Iris pigment epithelial cell (primary cell): ENCODE measurements around the gene IDH2.
"Not testable (repeated sequence)": the region's sequence is repeated elsewhere in the genome, so short reads cannot be mapped to it uniquely, and the experiment has no call there.

Source experiments
- DNase-seq: peaks from one replicate; pipeline ENCODE4 v3.0.0-alpha.2; 2011; ENCODE audit warnings: low read depth

The IDH2 gene

DNA sequence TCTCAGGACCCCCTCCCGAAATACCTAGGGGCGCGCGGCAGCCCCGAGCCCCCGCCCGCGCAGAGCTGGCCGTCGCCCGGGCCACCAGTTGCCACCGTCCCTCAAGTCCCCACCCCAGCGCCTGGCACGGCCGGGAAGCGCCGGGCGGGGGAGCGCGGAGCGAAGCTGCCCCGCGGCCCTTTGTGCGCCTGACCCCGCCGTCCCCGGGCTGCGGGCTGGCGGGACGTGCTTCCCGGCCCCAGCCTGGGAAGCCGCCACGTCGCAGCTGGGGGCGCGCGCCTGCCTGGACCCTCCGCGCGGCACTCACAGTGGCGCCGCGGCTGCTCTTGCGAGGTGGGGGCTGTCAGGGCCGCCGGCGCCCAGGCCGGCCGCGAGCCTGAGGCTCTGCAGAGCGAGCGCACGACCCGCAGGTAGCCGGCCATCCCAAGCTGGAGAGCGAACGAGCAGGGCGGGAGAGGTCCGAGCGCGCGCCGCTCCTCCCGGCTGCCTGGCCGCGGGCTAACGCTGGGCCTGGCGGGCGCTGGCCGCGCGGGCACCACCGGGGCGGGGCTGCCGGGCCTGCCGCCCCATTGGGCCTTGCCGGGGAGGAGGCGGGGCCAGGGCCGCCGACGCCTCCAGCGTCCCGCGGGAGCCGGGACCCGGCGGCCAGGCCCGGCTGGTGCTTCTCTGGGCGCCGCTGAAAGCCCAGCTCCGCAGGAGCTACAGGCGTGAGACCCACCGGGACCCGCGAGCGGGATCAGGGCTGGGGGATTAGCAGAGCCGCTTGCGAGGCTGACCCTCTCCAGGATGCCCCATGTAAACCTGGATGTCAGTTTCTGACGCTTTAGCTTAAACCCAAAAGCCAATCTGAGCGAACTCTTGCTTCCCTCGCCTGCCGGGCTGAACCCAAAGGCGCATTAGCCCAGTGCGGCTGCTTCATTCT is at the start of gene IDH2:
Gene IDH2, minus strand, starts transcription at position 500 of the 922 bp plus-strand sequence. Its CDS starts 78 bp downstream, at position 422.
- peak; percentile 78 for DNase-seq

DNA sequence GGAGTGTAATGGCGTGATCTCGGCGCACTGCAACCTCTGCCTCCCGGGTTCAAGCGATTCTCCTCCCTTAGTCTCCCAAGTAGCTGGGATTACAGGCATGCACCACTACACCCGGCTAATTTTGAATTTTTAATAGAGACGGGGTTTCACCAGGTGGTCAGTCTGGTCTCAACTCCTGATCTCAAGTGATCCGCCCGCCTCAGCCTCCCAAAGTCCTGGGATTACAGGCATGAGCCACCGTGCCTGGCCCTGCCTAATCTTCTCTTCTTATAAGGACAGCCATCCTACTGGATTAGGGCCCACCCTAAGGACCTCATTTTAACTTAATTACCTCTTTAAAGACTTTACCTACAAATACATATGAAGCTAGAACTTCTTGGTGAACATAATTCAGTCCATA is 48.3 kb upstream of the IDH2 start:
- not testable (repeated sequence) for DNase-seq

DNA sequence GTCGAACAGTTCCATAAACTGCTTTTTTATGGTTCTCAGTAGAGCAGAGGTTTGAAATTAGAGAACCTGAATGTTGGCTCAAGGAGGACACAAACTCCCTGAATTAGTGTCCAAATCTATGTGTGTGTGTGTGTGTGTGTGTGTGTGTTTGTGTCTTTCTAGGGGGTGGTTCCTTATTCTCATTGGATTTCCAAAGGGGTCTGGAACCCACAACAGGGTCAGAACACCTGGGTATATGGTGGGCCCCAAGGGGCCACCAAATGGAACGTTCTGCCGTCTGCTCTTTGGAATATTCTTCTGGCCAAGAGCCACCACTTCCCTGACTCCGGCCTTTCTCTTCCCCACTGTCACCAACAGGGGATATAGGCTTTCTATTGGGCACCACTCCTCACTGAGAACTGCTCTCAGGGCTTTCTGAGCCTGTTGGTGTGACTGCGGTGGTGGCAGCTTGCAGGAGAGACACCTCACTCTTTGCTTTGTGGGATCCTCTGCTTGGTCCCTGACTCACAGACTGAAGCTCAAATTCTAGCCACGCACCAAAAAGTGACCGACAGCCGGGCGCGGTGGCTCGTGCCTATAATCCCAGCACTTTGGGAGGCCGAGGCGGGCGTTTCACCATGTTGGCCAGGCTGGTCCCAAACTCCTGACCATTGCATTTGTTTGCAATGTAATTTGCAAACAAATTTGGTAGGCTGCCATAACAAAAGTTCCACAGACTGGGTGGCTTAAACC is 47.5 kb upstream of the IDH2 start:
- no peak for DNase-seq

DNA sequence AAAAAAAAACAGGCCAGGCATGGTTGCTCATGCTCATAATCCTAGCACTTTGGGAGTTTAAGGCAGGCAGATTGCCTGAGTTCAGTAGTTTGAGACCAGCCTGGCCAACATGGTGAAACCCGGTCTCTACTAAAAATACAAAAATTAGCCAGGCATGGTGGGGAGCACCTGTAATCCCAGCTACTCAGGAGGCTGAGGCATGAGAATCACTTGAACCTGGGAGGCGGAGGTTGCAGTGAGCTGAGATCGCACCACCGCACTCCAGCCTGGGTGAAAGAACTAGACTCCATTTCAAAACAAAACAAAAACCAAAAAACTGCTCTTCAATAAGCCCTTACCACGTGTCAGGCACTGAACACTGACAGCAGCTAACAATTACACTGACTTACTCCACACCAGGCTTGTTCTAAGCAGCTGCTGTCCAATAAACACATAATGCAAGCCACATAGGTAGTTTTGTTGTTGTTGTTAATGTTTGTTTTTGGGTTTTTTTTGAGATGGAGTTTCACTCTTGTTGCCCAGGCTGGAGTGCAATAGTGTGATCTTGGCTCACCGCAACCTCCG is 44.0 kb upstream of the IDH2 start:
- DNase-seq: not testable (repeated sequence)

DNA sequence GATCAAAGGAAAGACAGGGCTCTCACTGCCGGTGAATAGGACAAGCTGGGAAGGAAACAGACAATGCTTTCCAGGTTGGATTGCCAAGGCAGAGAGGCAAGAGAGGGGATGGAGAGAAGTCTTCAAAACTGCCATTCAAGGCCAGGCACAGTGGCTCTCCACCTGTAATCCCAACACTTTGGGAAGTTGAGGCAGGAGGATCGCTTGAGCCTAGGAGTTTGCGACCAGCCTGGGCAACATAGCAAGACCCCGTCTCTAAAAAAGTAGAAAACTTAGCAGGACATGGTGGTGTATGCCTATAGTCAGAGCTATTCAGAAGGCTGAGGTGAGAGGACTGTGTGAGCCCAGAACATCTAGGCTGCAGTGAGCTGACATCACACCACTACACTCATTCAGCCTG is 43.5 kb upstream of the IDH2 start:
- DNase-seq: no peak

DNA sequence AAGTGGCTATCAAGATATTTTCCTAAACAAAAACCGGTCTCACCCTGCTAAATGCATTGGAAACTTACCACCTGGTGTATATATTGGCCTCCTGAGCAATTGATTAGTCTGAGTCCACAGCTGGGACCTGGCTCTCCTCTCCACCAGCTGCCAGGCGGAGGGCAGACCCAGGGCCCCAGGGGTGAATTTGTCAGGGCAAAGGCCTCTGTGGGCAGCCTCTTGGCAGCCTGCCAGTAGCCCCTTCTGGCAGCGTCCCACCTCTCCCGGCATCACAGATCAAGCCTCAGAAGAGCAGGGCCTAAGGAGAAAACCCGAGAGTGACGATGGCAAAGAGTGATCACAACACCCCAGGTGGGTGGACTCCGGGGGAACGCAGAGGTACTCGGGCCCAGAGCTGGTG is 43.0 kb upstream of the IDH2 start:
- DNase-seq: no peak

DNA sequence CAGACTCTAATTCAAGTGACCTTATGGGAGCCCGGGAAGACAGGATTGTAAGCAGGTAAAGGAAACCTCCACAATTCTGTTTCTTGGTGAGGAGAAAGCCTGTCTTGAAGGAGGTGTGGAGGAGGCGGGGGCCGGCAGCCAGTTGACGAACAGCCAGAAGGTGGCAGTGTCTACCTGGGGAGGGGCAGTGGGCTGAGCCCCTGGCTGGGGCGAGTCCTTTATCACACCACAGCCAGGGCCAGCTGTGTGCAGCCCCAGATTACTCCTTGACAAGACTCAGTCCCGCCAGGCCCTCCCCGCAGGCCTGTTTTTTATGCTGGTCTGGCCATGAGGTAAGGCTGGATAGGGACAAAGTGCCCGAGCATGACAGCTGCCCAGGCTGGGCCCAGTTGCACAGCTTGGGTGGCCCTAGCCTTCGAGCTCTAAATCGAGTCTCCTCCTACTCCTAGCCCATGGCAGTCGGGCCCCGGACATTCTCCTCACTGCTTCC is 40.9 kb upstream of the IDH2 start:
- DNase-seq: peak; percentile 25

DNA sequence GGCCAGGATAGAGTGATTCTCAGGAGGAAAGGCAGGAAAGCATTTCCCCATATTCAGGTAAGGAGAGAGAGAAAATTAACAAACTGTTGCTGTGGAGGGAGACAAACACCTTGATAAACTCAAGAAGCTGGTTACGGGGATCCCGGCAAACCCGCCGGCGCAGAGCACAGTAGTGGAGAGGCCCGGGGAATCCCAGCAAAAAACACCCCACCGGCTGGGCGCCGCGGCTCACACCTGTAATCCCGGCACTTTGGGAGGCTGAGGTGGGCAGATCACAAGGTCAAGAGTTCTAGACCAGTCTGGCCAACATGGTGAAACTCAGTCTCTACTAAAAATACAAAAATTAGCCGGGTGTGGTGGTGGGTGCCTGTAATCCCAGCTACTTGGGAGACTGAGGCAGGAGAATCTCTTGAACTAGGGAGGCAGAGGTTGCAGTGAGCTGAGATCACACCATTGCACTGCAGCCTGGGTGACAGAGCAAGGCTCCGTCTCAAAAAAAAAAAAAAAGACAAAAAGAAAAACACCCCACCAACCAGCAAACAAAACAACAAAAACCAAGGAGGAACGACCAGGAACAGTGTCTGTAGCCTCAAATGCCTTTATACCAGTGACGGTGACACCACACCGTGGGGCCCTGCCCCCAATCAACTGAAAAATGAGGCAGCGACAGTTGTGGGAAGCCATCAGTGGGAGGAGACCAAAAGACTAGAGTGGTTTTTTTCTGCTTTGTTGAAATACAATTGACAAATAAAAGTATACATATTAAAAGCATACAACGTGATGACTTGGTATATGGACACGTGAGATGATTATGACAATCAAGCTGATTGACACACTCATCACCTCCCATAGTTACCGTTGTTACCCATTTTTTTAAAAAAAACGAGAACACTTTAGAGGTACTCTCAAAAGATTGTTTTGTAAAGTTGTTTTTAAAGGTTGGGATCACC is 40.2 kb upstream of the IDH2 start:
- no peak for DNase-seq

DNA sequence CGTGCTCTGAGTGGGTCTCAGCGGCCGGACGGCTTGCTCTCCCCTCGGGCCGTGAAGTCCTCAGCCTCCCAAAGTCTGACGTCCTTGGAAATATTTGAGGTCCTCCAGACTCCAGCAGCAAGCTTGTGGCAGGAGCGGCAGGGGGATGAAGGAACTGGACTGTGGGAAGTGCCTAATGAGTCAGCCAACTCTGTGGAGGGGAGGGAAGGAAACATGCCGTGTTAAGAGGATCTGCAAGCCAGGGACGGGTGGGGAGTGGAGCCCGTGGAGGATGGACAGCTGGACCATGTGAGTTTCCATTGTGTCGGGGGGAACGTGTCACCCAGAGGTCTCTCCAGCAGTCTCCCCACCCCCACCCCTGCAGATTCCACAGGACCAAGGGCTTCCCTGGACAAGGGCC is 39.4 kb upstream of the IDH2 start:
- DNase-seq: peak; percentile 48

DNA sequence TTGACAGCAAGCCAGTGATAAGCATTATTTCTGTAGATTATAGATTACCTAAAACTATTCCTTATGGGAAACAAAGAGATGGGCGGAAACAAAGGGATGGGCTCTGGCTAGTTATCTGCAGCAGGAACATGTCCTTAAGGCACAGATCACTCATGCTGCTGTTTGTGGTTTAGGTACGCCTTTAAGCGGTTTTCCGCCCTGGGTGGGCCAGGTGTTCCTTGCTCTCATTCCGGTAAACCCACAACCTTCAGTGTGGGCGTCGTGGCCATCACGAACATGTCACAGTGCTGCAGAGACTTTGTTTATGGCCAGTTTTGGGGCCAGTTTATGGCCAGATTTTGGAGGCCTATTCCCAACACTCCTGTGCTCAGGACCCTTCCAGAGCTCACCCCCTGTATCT is 37.3 kb upstream of the IDH2 start:
- DNase-seq: not testable (repeated sequence)

DNA sequence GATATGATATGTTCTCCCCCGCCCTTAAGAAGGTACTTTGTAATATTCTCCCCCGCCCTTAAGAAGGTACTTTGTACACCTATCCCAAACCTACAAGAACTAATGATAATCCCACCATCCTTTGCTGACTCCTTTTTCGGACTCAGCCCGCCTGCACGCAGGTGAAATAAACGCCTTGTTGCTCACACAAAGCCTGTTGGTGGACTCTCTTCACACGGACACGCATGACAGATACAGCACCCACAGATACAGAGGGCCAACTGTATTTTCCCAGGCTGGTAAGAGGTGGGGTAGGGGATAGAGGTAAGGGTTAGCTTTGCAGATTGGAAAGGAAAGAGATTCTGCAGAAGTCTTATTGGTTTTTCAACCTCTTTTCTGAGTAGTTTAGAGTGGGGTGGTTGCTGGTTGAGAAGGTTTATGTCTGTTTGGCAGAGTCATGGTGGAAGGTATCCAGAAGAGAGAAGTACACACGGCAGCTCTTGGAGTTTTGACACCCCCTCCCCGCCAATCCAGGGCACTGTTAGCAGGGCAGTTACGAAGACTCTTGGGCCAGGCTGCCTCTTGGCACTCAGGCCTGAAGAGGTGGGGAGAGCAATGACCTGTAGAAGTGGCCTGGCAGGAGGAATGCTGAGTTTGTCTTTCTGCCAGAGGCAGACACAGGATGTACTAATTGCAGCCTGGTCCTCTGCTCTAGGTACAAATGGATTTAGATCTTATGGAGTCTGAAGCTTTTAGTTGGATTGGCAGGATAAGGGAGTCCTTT is 36.0 kb upstream of the IDH2 start:
- no peak for DNase-seq

DNA sequence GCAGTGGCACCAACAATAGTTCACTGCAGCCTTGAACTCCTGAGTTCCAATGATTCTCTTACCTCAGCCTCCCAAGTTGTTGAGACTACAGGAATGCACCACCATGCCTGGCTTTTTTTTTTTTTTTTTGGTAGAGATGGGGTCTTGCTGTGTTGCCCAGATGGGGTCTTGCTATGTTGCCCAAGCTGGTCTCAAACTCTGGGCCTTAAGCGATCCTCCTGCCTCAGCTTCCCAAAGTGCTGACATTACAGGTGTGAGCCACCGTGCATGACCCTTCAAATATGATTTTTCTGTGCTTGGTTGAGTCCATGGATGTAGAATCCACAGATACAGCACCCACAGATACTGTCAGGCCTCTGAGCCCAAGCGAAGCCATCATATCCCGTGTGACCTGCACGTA is 30.2 kb upstream of the IDH2 start:
- no peak for DNase-seq

DNA sequence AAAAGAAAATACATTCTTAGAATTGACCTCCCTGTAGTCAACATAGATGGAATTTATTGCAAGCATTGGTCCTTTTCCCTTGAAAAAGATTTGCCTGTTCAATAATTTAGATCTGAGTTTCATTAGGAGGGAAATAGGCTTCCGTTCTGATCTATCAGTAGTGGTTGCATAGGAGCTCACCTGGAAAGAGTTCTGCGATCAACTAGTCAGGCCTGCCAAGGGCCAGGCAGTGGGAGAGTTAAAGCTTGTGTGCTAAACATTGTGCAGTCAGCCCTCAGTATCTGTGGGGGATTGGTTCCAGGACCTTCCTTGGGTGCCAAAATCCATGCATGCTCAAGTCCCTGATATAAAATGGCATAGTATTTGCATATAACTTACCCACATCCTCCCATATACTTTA is 29.6 kb upstream of the IDH2 start:
- no peak for DNase-seq

DNA sequence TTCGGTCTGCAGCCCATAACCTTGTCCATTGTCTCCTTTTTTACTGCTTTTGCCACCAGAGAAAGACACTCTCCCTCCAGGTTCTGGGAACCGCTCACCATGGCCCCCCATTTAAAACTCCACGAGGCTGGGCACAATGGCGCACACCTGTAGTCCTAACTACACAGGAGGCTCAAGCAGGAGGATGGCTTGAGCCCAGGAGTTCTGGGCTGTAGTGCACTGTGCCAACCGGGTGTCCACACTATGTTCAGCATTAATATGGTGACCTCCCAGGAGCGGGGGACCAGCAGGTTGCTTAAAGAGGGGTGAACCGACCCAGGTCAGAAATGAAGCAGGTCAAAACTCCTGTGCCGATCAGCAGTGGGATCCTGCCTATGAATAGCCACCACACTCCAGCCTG is 28.0 kb upstream of the IDH2 start:
- no peak for DNase-seq

DNA sequence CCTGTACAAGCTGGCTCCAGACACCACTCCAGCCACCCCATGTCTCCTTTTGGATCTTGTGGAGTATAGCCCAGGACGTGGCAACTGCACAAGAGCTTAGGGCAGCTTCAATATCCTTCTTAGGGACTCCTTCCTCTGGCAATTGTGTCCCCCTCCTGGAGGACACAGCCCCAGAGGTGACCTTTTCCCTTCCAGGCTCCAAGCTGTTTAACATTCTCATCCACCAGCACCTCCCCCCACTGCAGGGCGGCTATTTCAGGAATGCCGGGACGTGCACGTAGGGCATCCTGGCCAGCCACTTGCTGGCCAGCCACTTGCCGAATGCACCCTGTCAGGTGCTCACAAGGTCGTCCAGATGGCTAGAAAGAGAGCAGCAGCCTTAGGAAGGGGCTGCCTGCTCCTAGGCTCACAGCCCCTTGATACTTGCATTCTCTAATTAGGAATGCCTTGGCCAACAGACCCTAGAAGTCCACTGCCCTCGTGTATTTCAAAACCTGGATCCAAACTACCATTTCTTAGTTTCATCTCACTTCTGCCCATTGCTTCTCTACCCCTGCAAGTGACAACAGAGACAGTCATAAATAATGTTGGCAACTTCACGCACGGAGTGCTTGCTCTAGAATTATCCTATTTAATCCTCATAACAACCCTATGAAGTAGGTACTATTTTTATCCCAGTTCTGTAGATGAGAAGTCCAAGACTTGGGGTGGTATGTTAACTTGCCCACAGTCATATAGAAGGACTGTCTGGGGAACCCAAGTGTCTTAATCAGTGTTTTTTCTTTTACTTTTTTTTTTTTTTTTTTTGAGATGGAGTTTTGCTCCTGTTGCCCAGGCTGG is 24.5 kb upstream of the IDH2 start:
- DNase-seq: no peak

DNA sequence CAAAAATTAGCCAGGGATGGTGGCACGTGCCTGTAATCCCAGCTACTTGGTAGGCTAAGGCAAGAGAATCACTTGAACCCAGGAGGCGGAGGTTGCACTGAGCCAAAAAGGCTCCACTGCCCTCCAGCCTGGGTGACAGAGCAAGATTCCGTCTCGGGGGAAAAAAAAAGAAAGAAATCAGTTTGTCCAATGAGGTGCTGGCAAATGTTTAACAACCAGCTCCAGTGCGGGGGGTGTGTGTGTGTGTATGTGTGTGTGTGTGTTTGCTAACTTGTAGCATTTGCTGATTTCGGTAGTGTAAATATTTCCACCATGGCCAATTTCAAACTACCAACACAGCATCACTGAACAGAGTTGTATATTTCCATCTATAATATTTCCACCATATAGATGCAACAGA is 23.8 kb upstream of the IDH2 start:
- DNase-seq: no peak

DNA sequence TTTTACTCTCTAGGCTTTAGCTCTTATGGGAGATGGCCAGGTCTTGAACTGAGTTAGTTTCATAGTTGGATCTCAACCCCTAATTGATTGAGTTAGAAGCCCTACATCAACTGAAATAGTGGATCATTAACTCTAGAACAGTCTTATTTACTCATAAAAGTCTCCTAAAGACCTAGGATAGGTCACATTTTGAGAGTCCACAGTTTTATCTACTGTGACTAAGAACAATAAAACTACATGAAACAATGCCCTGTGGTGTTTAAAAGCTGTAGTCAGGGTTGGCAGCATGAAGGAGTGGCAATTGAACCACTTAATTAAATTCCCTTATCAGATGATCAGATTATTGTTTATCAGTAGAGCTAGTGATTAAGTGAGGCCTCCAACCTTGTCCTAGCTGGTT is 22.2 kb upstream of the IDH2 start:
- no peak for DNase-seq

DNA sequence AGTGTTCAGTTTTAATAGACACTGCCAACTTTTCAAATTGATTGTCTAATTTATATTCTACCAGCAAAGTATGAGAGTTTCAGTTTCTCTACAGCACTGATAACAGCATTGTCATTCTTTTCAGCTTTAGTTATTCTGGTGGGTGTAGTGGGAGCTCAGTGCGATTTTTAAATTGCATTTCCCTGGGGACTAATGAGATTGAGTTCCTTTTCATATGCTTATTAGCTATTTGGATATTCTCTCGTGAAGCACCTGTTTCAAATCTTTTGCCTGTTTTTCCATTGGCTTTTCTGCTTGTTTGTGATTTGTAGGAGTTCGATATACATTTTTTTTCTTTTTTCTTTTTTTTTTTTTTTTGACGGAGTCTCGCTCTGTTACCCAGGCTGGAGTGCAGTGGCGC is 18.8 kb upstream of the IDH2 start:
- DNase-seq: no peak

DNA sequence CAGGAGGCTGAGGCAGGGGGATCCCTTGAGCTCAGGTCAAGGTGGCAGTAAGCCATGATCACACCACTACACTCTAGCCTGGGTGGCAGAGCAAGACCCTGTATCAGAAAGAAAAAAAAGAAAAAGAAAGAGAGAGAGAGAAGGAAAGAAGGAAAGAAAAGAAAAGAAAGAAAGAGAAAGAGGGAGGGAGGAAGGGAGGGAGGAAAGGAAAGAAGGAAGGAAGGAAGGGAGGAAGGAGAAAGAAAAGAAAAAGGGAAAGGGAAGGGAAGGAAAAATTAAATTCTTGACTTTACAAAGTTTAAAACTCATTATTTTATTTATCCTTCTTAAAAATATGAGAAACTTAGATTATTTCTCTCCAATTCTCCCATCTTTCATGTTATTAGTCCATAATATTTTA is 17.1 kb upstream of the IDH2 start:
- DNase-seq: no peak

DNA sequence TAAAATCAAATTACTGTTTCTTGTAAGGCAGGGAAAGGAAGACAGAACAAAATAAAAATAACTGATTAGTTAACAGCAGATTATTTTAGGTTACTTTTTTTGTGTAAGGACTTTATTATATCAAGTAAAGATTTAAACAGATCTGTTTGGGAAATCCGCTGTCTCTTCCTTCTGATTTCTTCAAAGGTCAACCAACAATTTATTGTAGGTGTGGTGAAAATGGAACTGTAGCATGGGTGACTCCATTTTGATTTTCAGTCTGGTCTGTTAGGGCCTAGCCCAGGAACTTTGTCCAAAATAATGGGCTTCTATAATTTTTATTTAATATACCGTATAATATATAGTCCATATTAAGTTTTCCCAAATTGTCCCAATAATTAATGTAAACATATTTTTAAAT is 13.5 kb upstream of the IDH2 start:
- no peak for DNase-seq
